SU-DHL-6 (cell line): ENCODE data around the gene SCAMP2.

Experiments used
- H2AFZ ChIP-seq: fragments of 200-600 bp; sonication (generic); 2 replicates; pipeline ENCODE4 v1.6.1; 2014; ENCODE audit warnings: low read depth, mild to moderate bottlenecking, moderate library complexity, mixed read lengths, antibody characterized with exemption, low read length; ENCODE audit not compliant: severe bottlenecking
- H3F3A ChIP-seq: fragments of 200-600 bp; shearing (Covaris generic); 2 replicates; pipeline ENCODE4 v1.6.0; 2016; ENCODE audit warnings: antibody characterized with exemption, mild to moderate bottlenecking; ENCODE audit not compliant: insufficient read depth
- H3K27ac ChIP-seq: fragments of 200-600 bp; sonication (generic); 2 replicates; pipeline ENCODE4 v1.5.1; 2016; ENCODE audit warnings: low read depth, mild to moderate bottlenecking, low read length, moderate library complexity, mixed read lengths
- H3K27me3 ChIP-seq: fragments of 200-600 bp; sonication (generic), shearing (Covaris generic); 2 replicates; pipeline ENCODE4 v1.6.0; 2014; ENCODE audit warnings: mild to moderate bottlenecking, low read length
- H3K36me3 ChIP-seq: fragments of 200-600 bp; sonication (generic); 2 replicates; pipeline ENCODE4 v1.6.1; 2014; ENCODE audit warnings: mild to moderate bottlenecking, low read length, mixed read lengths
- H3K4me2 ChIP-seq: fragments of 300-600, 200-600 bp; shearing (Covaris generic), sonication (generic); 2 replicates; pipeline ENCODE4 v1.6.0; 2014; ENCODE audit warnings: low read length, low read depth, mild to moderate bottlenecking; ENCODE audit not compliant: poor library complexity, severe bottlenecking
- H3K4me3 ChIP-seq: fragments of 200-600 bp; sonication (generic); 2 replicates; pipeline ENCODE4 v1.5.1; 2014; ENCODE audit warnings: antibody characterized with exemption, low read length, mild to moderate bottlenecking, mixed read lengths; ENCODE audit not compliant: insufficient read depth, poor library complexity, severe bottlenecking
- H3K79me2 ChIP-seq: fragments of 200-600 bp; sonication (generic); 2 replicates; pipeline ENCODE4 v1.6.1; 2014; ENCODE audit warnings: mild to moderate bottlenecking, low read length, moderate library complexity; ENCODE audit not compliant: insufficient read depth
- H3K9ac ChIP-seq: fragments of 200-600 bp; sonication (generic); 2 replicates; pipeline ENCODE4 v1.7.0; 2014; ENCODE audit warnings: mild to moderate bottlenecking, low read length
- H3K9me2 ChIP-seq: fragments of 200-600 bp; sonication (generic); replicated peaks from 2 replicates; pipeline ENCODE4 v1.6.1; 2014; ENCODE audit warnings: low read length; ENCODE audit not compliant: insufficient read depth
- H3K9me3 ChIP-seq: fragments of 200-600 bp; sonication (generic); 2 replicates; pipeline ENCODE4 v1.6.1; 2014; ENCODE audit warnings: low read length, mixed read lengths; ENCODE audit not compliant: insufficient read depth
- H4K20me1 ChIP-seq: fragments of 200-600 bp; sonication (generic); 2 replicates; pipeline ENCODE4 v1.6.1; 2014; ENCODE audit warnings: low read depth, mild to moderate bottlenecking, antibody characterized with exemption, low read length, moderate library complexity, mixed read lengths
- EZH2phosphoT487 ChIP-seq: fragments of 200-600 bp; sonication (generic), shearing (Covaris generic); conservative IDR thresholded peaks from 2 replicates; pipeline ENCODE4 v1.6.1; 2018; ENCODE audit warnings: mild to moderate bottlenecking, antibody characterized with exemption, low read length, moderate library complexity, mixed read lengths
- TF ChIP-seq, protein P1 (sequence below): fragments of 200-600 bp; sonication (generic); IDR thresholded peaks from one replicate; pipeline ENCODE4 v1.5.1; 2017; ENCODE audit warnings: antibody characterized with exemption, mild to moderate bottlenecking, low read length, moderate library complexity; ENCODE audit not compliant: insufficient read depth, poor library complexity, severe bottlenecking

The SCAMP2 gene

DNA sequence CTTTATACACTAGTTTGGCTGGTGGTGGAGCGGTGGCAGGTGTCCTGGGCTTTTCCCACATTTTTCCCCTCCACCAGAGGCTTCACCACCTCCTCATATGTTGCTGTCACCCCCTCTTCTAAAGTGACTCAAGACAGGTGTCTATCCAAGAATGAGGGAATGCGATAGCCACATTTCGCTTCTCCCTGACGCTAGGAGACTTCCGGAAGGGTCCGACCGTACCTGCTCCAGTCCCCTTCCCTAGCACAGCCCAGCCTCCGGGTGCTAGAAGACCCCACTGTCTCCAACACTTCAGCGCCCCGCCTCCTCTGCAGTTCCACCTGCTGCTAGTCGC is 496 bp downstream of the SCAMP2 start:
- H3K36me3 ChIP-seq = peaks cover 6% of the 10 kb centered on the region; the same call in 1 of the 2 replicates
- peak overlapping the region; percentile 70 for H3K4me3 ChIP-seq
- no peaks in the 10 kb centered on the region for H3K9me3 ChIP-seq
- H3K9me2 ChIP-seq = no peaks in the 10 kb centered on the region
- peaks cover 9% of the 10 kb centered on the region for H3F3A ChIP-seq
- H2AFZ ChIP-seq = peak overlapping the region; percentile 92
- TF ChIP-seq, protein P1, sequence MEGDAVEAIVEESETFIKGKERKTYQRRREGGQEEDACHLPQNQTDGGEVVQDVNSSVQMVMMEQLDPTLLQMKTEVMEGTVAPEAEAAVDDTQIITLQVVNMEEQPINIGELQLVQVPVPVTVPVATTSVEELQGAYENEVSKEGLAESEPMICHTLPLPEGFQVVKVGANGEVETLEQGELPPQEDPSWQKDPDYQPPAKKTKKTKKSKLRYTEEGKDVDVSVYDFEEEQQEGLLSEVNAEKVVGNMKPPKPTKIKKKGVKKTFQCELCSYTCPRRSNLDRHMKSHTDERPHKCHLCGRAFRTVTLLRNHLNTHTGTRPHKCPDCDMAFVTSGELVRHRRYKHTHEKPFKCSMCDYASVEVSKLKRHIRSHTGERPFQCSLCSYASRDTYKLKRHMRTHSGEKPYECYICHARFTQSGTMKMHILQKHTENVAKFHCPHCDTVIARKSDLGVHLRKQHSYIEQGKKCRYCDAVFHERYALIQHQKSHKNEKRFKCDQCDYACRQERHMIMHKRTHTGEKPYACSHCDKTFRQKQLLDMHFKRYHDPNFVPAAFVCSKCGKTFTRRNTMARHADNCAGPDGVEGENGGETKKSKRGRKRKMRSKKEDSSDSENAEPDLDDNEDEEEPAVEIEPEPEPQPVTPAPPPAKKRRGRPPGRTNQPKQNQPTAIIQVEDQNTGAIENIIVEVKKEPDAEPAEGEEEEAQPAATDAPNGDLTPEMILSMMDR = no peak
- no peak for TF ChIP-seq EZH2phosphoT487
- H4K20me1 ChIP-seq = peaks cover 3% of the 10 kb centered on the region; the same call in 1 of the 2 replicates
- peak overlapping the region; percentile 89 for H3K4me2 ChIP-seq
- H3K79me2 ChIP-seq = peaks cover 52% of the 10 kb centered on the region
- peak overlapping the region; percentile 58; the same call in 1 of the 2 replicates for H3K27ac ChIP-seq
- H3K9ac ChIP-seq = peak overlapping the region; percentile 74
- H3K27me3 ChIP-seq = no peaks in the 10 kb centered on the region

DNA sequence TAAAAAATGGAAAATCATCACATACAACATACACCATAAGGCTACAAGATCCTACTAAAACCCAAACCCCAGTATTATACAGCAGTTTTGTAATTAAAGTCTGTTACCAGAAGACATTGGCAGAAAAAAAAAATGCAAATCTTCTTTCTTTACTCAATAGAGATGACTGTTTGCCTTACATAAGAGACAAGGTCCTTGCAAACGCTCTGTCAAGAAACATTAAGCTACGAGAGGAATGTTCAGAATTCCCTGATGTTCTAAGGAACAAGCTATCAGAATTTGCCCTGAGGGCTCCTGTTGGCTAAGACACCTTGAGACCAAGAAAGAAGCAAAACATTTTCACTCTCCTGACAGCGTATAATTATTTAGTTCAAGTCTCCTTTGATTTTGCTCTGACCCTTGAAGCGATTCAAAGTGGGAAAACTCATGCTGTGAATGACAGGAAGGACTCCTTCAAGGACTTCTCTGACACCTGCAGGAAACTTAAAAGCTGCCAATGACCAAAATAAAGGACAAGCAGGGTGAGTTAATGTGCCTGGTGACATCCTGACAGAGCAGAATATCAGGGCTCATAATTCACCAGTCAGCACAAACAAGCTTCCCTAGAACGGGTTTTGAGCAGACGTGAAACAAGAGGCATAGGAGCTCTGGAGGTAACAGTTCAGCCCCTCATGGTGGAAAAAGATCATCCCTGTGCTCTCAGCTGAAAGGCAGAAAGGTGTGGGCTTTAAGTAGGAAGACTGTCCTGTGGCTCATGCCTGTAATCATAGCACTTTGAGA is 2.5 kb downstream of the SCAMP2 start:
- H3K9ac ChIP-seq = peak overlapping the region; percentile 36

GRCh38 chr15:74869726-74870407 is 3.3 kb downstream of the SCAMP2 start:
- no peak for TF ChIP-seq EZH2phosphoT487
- TF ChIP-seq, protein P1 = no peak
- peak overlapping the region; percentile 36; the same call in 1 of the 2 replicates for H3K9ac ChIP-seq
- peaks cover 9% of the 10 kb centered on the region for H3F3A ChIP-seq
- peak overlapping the region; percentile 40 for H3K4me2 ChIP-seq
- H2AFZ ChIP-seq = no peak overlapping the region
- no peaks in the 10 kb centered on the region for H3K9me3 ChIP-seq
- peaks cover 77% of the 10 kb centered on the region for H3K79me2 ChIP-seq
- no peak overlapping the region for H3K4me3 ChIP-seq
- H3K27me3 ChIP-seq = no peaks in the 10 kb centered on the region
- peak overlapping the region; percentile 58 for H3K27ac ChIP-seq
- H3K36me3 ChIP-seq = peaks cover 6% of the 10 kb centered on the region; the same call in 1 of the 2 replicates
- H3K9me2 ChIP-seq = no peaks in the 10 kb centered on the region
- peaks cover 3% of the 10 kb centered on the region; the same call in 1 of the 2 replicates for H4K20me1 ChIP-seq

More for the DNA sequence above, 2.5 kb downstream of the SCAMP2 start:
- Histone ChIP-seq H3K27me3 (no peaks in the 10 kb centered on the region), H3K9me3 (no peaks in the 10 kb centered on the region), H3K27ac (peak overlapping the region; percentile 58), H3K4me2 (peak overlapping the region; percentile 40), H3K9me2 (no peaks in the 10 kb centered on the region), H3K4me3 (no peak overlapping the region), H3K36me3 (peaks cover 6% of the 10 kb centered on the region; the same call in 1 of the 2 replicates), H3K79me2 (peaks cover 73% of the 10 kb centered on the region), H3F3A (peaks cover 9% of the 10 kb centered on the region), H2AFZ (no peak overlapping the region), H4K20me1 (peaks cover 3% of the 10 kb centered on the region; the same call in 1 of the 2 replicates)
- TF ChIP-seq EZH2phosphoT487 = no peak
- TF ChIP-seq, protein P1 = no peak
